Measurements from ENCODE around the gene SYT6.

The SYT6 gene

DNA sequence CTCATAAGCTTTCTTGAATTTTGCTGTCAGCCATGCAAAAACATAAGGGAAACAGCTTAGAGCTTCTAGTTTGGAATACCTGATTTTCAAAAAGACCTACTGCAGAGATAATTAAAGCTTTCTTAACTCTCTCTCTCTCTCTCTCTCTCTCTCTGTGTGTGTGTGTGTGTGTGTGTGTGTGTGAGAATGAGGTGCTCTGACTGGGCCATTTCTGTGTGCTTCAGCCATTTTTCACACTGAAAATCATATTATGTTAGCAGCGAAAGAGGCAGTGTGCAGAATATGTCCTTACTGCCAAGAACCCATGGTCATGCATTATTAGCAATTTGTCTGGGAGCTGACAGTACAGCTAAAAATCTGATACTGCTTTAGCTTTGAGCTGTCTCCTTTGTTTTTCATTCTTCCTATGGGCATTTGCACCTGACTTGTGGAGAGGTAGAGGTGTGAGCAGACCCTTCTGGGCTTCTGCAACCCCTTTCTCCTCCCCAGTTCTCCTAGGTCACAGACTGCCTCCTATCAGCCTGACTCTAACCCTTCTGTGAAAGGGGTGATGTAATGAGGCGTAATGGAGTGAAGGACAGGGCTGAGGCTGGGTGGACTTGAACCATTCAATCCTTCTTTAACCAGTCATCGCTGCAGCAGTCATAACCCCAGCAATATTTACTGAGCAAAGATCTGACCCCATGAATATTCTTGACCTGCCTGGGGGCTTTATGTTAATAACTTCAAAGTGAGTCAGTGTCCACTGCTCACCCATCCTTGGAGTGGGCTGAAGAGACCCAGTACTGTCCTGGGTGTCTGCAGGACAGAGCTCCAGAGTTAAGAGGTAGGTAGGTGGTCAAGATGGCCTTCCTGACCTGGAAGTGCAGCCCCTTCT is 61.2 kb downstream of the SYT6 start:
- DNase-seq (ENCODE audit: low spot score), result no peak

DNA sequence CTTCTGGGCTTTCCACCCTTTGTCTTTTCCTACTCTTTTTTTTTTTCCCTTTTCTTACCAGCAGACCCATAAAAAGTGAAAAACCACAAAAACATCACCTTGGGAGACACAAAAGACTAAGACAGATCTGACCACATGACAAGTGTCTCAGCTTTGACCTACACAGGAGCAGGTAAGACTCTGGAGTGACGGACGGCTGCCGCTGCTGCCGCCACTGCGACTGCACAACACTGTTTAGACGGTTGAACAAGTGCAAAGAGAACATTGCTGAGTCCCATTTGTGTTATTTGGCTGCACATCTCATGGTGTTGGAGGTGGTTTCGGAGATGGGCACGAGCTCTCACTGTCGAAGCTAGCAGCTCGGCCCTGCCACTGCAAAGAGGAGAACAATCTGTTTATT is 62.0 kb downstream of the SYT6 start:
- DNase-seq (ENCODE audit: low spot score), result no peak

DNA sequence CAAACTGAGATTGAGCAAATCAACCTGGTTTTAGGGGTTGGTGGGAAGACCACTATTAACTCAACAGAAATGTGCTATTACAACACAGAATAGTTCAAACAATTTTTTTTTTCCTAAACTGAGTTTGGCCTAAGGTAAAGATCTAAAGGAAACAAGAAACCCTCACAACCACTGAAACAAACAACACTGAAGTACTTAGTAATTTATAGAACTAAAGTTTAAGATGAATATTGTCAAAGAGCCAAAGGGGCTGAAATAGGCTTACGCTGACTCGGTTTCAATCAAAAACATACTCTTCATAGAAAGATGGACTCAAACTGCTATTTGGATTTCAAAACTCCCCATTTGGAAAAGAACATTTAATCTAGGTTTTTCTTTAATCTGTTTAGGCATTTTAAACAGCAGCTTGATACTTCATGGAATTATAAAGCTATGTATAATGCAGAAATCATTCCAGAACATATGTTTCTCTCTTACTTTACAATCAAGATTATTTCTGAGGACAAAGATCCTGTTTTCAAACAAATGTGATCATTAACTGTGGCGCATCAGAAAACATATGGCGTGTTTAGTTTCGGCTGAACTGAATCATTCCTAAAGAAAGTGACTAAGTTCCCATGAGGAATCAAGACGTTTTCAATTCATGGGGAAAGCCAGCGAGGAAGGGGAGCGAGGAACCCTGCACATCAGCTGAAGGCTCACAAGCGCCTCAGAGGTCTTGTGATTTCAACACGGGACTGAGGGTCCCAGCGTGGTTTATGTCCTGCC is 62.7 kb downstream of the SYT6 start:
- no peak for DNase-seq (ENCODE audit: low spot score)

DNA sequence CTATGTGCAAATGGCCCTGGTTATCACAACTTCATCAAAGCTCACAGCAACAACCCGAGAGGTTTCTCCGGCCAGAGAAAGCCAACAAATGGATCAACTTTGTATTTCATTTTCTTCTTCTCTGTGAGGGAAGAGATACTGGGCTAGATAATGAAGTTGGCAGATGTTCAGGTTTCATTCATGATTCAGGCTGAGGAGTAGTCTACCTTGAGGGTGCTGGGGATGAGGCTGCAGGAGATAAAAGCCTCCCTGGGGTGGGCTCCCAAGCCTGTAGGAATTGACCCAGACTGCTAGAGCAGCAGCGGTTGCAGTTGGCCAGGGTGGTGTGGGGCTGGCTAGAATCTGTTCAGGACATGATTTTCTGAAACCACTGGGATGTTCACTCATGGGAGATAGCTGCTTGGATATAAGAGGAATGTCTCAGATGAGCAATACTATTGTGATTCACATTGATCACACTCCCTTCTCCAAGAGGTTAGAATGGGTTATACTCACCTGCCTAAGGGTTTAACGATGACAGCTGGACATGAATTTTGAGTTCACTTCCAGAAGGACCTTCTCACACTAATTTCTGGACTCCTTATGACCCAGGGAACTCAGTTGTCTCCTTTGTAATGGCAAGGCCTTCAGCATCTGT is 64.0 kb downstream of the SYT6 start:
- DNase-seq (ENCODE audit: low spot score), result no peak

DNA sequence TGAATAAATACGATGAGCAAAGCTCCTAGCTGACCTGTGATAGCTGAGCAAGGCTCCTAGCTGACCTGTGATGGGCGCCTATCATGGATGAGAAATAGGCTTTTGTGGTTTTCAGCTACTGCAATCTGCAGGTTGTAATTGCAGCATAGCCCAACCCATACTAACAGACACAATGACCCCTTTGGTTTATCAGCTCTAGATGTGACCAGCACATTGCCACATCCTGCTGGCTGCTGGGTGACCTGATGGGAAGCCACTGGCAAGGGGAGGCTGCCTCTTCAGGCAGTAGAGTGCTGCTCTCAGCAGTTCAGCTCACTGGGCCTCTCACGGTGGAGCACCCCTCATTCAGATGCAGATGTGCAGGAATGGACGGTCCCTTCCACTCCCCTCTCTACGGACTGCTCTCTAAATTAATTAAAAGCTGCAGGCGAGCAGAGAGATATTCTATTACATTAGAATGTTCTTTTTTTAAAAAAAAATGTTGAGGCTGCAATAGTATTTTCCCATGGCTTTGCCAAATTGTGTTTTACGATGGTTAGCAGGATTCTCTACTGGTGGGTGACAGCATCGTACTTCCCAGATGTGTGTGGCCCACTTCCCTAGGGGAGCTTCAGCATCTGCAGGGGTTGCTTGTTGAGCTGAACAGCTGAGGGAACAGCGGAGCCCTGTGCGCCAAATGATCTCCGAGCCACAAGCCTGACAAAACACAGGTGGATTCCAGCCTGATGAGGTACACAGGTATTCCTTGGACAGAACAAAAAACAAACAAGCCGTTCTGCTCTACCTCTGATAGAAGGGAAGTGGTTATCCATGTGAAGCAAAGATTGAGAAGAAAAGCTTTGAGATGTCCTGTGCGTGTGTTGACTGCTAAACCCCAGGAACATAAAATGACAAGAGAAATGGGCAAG is 65.0 kb downstream of the SYT6 start:
- no peak for DNase-seq (ENCODE audit: low spot score)

DNA sequence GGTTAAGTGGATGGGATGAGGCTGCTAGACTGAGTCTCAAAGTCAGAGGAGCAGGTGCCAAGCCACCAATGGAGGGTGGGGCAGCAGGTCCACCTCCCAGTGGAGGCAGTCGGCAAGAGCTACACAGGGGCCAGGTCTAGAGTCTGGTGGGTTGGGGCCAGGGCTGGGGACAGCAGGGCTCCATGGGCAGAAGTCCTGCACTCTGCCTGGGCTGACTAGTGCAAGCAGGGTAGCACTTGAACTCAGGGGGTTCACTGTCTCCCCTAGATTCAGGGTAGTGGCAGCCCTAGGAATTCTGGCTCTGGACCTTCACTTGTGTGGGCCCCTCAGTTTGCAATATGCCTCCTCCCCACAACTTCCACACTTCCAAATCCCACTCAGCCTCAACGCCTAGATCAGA is 66.2 kb downstream of the SYT6 start:
- no peak for DNase-seq (ENCODE audit: low spot score)

DNA sequence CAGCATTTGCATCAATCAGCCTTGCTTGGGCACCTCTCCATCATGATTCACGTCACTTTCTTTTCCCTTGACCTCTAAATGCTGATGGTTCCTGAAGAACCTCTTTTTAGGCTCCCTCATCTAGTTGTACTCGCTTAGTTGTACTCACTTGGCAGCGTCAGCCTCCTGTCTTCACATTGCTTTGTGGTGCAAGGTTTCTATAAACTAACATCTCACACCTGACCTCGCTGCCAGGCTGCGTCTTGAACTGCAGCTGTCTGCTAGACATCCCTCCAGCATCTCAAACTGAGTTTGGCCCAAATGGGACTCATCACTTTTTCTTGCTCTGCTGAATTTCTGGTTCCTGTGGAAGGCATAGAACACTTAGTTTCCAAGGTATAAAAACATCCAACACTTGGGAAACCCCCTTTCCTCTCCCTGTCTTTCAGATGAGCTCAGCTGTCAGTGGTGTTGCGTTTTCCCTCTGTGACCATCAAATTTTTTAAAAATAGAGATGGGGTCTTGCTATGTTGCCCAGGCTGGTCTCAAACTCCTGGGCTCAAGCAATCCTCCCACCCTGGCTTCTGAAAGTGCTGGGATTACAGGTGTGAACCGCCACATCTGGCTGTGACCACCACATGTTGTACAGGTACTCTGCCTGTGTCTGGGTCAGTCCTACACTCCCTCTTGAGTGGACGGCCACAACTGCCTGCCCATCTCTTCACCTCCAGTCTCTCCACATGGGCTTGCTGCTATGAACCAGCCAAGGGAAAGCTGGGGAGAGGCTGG is 66.9 kb downstream of the SYT6 start:
- DNase-seq (ENCODE audit: low spot score), result no peak

DNA sequence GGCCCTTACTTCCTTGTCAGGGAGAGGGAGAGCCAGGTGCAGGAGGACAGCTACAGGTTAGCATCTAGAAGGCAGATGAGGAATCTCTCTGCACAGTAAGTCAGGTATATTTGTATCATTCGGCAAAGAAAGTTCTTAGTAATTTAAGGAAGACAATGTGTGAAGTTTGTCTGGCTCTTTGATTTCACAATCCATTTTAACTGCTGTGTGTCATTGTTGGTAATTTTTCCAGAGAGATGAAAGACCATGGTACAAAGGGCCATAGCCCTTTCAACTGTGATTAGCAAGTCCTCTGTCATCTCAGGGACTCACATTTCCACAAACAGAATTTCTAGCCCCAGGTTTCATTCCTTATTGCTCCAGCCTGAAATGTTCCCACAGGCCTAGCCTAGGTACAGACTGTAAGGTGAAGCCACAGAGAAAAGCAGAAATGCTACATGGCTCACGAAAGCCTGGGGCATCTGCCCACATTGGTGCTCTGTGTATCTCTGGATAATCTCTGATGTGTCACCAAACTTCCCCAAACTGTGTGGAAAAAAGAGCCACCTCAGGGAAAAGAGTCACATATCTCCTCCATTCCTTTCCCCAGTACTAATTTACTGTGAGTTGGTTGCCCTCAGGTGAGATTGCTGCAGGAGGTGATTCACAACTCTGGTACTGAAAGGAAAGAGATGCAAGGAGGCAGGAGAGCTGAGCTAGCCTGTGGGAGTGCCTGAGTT is 70.6 kb downstream of the SYT6 start:
- no peak for DNase-seq (ENCODE audit: low spot score)

DNA sequence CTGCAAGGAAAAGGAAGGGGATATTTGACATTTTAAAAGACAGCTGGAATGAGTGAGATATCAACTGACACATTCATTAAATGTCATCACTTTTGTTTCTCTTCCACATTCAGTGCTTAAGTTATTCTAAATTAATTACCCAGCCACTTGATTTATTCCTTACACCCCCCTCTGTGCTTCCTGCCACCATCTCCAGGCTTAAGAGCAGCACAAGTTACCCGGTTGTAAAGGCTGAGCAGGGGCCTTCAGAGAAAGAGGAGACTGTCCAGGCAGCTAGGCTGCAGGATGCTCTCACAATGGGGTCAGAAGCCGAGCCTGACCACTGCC is 71.4 kb downstream of the SYT6 start:
- no peak for DNase-seq (ENCODE audit: low spot score)

DNA sequence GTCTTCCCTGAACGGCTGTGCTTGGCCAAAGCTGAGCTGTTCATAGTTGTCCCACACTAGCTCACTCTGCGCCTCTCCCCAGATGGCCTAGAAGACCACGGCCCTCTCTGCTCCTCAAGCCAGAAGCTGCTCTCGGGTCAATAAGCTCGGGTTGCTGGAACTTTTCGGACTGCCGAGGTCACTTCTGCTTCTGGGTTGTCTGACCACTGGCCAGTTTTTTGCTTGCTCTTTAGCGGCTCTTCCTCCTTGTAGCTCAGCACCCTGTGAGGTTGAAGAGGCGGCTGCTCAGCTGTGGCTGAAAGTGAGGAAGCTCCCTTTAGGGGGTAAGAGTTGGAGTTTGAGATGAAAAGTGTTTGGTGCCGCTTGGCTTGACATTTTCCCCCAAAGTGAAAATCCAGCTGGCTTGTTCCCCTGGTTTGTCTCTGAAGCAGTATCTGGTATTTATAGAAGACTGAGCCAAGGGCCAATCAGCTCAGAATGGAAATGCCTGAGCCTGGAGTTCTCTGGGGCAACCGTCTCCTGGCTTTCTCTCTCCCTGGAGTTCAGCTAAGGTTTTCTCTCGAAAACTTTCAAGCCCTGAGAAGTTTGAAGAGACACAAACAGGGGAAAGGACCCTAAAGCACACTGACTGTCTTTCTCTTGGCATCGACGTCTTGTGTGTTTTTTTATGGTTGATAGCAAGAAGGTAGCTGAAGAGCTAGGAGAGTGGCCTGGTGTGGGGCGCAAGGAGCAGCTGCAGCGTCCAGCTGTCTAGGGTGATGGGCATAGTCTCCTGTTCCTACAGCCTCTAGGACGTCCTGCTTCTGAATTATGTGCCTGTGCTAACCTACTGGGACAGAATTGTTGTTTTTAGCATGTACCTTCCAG is 72.0 kb downstream of the SYT6 start:
- no peak for DNase-seq (ENCODE audit: low spot score)

DNA sequence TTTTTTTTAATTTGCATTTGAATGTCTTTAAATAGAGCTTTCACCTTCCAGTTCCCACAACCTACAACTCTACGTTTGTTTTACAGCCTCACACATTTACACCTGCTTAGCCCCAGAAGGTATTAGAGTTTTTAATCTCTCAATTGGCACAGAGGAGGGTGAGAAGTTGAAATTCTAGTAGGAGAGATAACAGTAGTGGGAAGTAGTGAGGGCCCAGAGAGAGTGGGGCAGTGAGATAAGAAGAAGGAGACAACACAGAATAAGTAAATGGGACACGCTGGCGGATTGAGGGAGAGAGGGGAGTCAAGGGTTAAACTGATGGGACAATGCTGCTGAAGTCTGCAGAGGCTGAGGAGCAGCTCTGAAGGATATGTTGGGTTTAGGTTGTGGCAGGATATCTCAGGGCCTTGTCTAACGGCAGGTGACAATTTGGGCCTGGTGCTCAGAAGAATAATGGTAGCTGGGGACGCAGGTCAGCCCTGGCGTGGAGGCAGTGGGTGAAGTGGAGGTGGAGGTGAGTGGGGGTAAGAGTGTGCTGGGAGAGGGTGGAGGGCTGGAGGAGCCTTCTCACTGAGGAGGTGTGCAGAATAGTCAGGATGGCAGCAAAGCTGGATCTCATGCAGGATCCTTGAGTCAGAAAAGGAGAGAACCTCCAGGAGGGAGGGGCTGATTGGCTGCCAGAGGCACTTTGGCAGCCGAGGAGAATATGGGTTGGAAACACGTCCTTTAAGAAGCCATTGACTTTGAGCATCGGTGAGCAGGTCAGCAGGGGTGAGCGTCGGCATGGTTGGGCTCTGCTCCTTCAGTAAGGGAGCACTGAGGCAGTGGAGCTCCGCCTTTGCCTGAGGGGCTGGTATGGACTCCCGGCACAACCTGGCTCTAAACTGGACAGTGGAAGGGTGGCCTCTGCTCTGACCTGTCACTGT is 72.9 kb downstream of the SYT6 start:
- DNase-seq (ENCODE audit: low spot score), result no peak

DNA sequence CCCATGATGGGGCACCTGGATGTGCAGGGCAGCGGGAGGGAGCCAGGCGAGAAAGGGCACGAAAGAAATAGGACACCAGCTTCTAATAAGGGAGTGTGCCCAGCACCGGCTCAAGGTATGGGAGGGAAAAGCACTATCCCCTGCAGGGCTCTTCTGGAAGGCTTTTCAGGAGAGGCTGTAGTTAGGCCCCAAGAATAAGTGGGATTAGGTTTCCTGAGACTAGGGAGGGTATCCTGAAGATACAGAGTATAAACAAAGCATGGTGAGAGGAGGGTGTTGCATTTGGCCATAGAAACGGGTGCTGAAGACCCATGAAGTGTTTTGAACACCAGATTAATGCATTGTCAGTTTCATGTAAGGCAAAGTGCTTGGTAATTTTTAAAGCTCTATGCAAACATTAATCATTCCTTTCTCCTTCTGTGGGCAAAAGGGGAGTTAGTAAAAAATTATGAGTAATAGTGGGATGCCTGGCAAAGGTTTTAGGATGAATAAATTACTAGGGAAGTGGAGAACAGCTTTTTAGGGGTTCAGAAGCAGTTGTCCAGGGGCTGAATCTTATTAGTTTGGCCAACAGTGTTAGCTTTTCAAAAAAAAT is 74.0 kb downstream of the SYT6 start:
- no peak for DNase-seq (ENCODE audit: low spot score)

DNA sequence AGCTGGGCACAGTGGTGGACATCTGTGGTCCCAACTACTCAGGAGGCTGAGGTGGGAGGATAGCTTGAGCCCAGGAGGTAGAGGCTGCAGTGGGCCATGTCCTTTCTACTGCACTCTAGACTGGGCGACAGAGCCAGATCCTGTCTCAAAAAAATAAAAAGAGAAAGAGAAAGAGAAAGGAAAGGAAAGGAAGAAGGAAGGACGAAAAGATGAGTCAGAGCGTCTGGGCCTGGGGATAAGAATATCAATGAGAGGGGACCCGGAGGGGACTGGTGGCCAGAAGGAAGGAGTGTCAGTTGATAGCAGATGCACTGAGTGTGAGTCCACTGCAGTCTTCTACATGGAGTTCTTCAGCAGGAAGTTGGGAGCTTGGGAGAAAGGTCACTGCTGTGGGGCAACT is 75.6 kb downstream of the SYT6 start:
- DNase-seq (ENCODE audit: low spot score), result no peak

DNA sequence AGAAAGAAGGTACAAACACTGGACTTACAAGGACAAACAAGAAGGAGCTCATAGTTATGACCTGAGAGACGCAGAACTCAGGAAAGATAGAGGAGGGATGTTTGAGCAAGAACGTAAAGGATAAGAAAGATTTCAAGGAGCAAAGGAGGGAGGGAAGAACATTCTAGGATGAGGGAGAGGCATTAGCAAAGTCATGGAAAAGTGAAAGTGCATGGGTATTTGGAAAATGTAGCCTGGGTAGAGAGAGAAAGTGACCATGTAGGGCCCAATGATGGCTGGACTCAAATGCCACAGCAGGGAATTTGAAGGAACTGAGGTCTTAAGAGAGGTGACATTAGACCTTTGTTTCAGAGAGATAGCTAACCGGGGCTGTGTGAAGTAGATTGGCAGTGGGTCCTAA is 76.5 kb downstream of the SYT6 start:
- no peak for DNase-seq (ENCODE audit: low spot score)

DNA sequence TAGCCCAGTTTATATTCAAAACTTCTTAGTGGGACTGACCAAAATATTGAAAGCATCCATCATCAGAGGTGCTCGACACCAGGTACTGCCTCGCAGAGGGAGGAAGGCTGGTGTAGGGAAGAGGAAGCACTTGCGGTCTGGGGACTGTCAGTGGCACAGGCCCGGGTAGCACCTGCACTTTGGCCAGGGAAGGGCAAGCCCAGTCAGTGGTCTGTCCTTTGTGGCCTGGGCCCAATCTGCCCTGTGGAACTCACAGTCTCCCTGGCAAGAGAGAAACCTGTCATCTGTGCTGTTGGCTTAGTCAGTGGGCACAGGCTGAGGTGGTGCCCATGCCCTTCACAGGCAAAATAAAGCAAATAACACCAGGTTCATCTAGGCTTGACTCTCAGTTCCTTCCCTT is 77.4 kb downstream of the SYT6 start:
- no peak for DNase-seq (ENCODE audit: low spot score)

DNA sequence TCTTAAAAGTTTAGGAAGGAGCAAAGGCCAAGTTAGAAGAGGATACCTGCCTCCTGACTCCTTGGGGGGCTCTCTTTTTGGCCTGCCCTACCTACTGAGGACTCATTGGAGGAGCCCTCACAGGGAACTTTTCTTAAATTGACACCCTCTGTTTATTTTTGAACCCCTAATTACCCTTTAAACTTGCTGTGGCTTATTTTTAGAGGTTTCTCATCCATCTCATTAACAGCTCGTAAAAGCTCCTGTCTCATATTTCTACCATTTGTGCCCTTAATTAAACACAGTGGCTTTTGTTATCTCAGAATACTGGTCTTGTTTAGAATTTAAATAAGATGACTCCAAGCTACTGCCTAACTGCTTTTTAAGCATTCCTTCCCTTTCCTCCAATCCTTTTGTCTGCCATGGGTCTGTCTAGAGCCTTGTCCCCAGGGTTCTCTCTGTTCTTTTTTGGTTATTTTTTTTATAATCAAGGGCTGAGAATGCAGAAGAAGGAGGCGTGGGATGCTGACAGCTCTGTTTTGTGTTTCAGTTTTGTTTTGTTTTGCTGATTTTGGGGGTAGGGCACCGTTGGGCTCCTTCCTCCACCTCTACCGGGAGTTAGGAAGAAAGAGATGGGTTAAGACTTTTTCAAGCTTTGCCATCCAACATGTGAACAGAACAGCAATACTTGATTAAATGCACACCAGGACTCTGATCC is 78.0 kb downstream of the SYT6 start:
- DNase-seq (ENCODE audit: low spot score), result no peak

DNA sequence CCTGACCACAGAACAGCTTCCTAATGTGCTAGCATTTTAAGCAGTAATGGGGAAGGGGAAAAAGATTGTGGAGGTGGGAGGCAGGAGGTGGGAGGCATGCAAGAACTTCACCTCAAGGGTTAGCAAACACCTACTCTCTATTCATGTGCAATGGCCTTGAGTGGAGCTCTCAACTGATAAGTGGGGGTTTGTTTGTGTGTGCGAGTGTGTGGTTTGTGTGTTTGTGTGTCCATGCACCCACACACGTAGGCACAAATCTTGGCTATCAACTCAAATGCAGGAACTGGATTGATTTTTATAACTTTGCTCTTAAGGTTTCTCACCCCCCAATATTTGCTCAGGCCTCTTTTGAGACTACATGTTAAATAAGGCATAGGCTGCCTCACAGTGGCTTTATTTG is 78.6 kb downstream of the SYT6 start:
- no peak for DNase-seq (ENCODE audit: low spot score)

DNA sequence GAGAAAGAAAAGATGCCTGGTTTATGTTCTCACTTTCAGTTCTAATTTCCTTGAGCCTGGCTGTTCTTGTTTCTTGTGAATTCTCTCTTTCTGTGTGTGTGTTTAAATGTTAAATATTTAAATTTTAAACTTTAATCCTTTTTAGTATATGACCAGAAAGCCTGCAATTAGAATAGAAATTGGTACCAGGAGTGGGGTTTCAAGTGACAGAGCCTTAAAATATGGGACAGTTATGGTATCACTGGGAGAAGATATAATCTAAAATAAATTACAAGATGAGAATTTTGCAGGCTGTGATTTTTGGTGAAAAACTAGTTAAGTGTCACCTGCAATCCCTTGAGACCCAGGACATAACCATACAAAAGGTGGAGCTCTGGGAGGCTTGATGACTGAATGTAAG is 81.4 kb downstream of the SYT6 start:
- DNase-seq (ENCODE audit: low spot score), result no peak

All from HuH-7.5 (cell line).